ENCODE results near the gene GREB1. TPM values are rescaled to one million over a fixed set of nuclear protein-coding genes. Genes with fewer than 3 reads are reported as not detected.
A peak's percentile ranks its signal among the peaks of the same experiment; 100 is the strongest.

GREB1 gene
- total RNA-seq, 6 donors from 2014 or later = 0.39 to 5.4 (median 1.6) TPM

GRCh38 chr2:11636593-11637295 lies 102.9 kb downstream of the GREB1 start:
- H3K27ac ChIP-seq = no peak overlapping the region
- DNase-seq (no peak), ATAC-seq (ENCODE audit: low FRiP score in 2 of 2) (no peak)
- 68 to 83% methylated on average over 11 of the region's 11 CpGs for WGBS, 2 donors
- H3K36me3 ChIP-seq = no peaks in the 10 kb centered on the region
- no peak overlapping the region for H3K4me3 ChIP-seq
- TF ChIP-seq POLR2A (IDR thresholded peaks at IDR 0.05) (no peak), POLR2AphosphoS5 (IDR thresholded peaks at IDR 0.05) (no peak), EP300 (IDR thresholded peaks at IDR 0.05) (no peak), CTCF (IDR thresholded peaks at IDR 0.05) (no peak)
- H3K4me1 ChIP-seq = no peaks in the 10 kb centered on the region
- H3K9me3 ChIP-seq = no peaks in the 10 kb centered on the region
- no peaks in the 10 kb centered on the region for H3K27me3 ChIP-seq

- Histone ChIP-seq H3K9me3 (no peaks in the 10 kb centered on the region), H3K4me1 (no peaks in the 10 kb centered on the region), H3K4me3 (no peak overlapping the region), H3K27ac (no peak overlapping the region), H3K27me3 (no peaks in the 10 kb centered on the region), H3K36me3 (no peaks in the 10 kb centered on the region)
- 89 to 91% methylated on average over 8 to 15 of the region's 15 CpGs for WGBS, 2 donors
- TF ChIP-seq POLR2A (IDR thresholded peaks at IDR 0.05) = no peak
- DNase-seq (peak in 1 of 2 donors; percentile 66), ATAC-seq (ENCODE audit: low FRiP score in 2 of 2) (no peak)
Observed at GRCh38 chr2:11637546-11637945, 103.7 kb downstream of the GREB1 start.

- TF ChIP-seq EP300 (IDR thresholded peaks at IDR 0.05) (no peak), POLR2AphosphoS5 (IDR thresholded peaks at IDR 0.05) (no peak), CTCF (IDR thresholded peaks at IDR 0.05) (no peak), POLR2A (IDR thresholded peaks at IDR 0.05) (no peak)
- Histone ChIP-seq H3K9me3 (no peaks in the 10 kb centered on the region), H3K27me3 (no peaks in the 10 kb centered on the region), H3K4me1 (no peaks in the 10 kb centered on the region), H3K36me3 (no peaks in the 10 kb centered on the region), H3K27ac (no peak overlapping the region), H3K4me3 (no peak overlapping the region)
- WGBS, 2 donors = 76 to 79% methylated on average over 5 of the region's 5 CpGs
- ATAC-seq (ENCODE audit: low FRiP score in 2 of 2) (no peak), DNase-seq (no peak)
Observed at GRCh38 chr2:11639503-11639902, 105.7 kb downstream of the GREB1 start.

GRCh38 chr2:11640132-11640531 lies 106.3 kb downstream of the GREB1 start:
- H3K36me3 ChIP-seq = no peaks in the 10 kb centered on the region
- WGBS, 2 donors = 93 to 98% methylated on average over 22 to 27 of the region's 27 CpGs
- no peaks in the 10 kb centered on the region for H3K4me1 ChIP-seq
- no peak overlapping the region for H3K27ac ChIP-seq
- H3K9me3 ChIP-seq = no peaks in the 10 kb centered on the region
- TF ChIP-seq CTCF (IDR thresholded peaks at IDR 0.05) (no peak), POLR2A (IDR thresholded peaks at IDR 0.05) (no peak), EP300 (IDR thresholded peaks at IDR 0.05) (no peak), POLR2AphosphoS5 (IDR thresholded peaks at IDR 0.05) (no peak)
- ATAC-seq (ENCODE audit: low FRiP score in 2 of 2) (no peak), DNase-seq (peak in 1 of 2 donors; percentile 70)
- no peak overlapping the region for H3K4me3 ChIP-seq
- H3K27me3 ChIP-seq = no peaks in the 10 kb centered on the region

GRCh38 chr2:11642972-11643371 lies 109.1 kb downstream of the GREB1 start:
- H3K36me3 ChIP-seq = no peaks in the 10 kb centered on the region
- no peak overlapping the region for H3K4me3 ChIP-seq
- no peak for ATAC-seq (ENCODE audit: low FRiP score in 2 of 2)
- no peak for TF ChIP-seq POLR2AphosphoS5 (IDR thresholded peaks at IDR 0.05)
- TF ChIP-seq EP300 (IDR thresholded peaks at IDR 0.05) = no peak
- no peak for TF ChIP-seq POLR2A (IDR thresholded peaks at IDR 0.05)
- TF ChIP-seq CTCF (IDR thresholded peaks at IDR 0.05) = no peak
- no peaks in the 10 kb centered on the region for H3K27me3 ChIP-seq
- no peaks in the 10 kb centered on the region for H3K9me3 ChIP-seq
- 77 to 84% methylated on average over 7 of the region's 7 CpGs for WGBS, 2 donors
- H3K4me1 ChIP-seq = no peaks in the 10 kb centered on the region
- no peak for DNase-seq
- H3K27ac ChIP-seq = no peak overlapping the region

Measured in upper lobe of left lung (tissue), 6 donors.